ENCODE measurements around the gene HNRNPLL.
"Not testable (repeated sequence)": the region's sequence is repeated elsewhere in the genome, so short reads cannot be mapped to it uniquely, and the experiment has no call there.

The HNRNPLL gene

GRCh38 chr2:38602732-38603401 is at the start of gene HNRNPLL:
Gene HNRNPLL (minus strand): TSS chr2:38602928. CDS start chr2:38602626, 302 bp downstream.
- DNase-seq = peak; percentile 99

- DNase-seq = no peak
These were observed 48.0 kb upstream of the HNRNPLL start for GRCh38 chr2:38650717-38651116.

- DNase-seq = no peak
These were observed 47.3 kb upstream of the HNRNPLL start for GRCh38 chr2:38650012-38650411.

GRCh38 chr2:38649176-38649728 is 46.5 kb upstream of the HNRNPLL start:
- no peak for DNase-seq

GRCh38 chr2:38648107-38648761 is 45.5 kb upstream of the HNRNPLL start:
- no peak for DNase-seq

GRCh38 chr2:38643683-38644511 is 41.2 kb upstream of the HNRNPLL start:
- DNase-seq = not testable (repeated sequence)

GRCh38 chr2:38643021-38643671 is 40.4 kb upstream of the HNRNPLL start:
- no peak for DNase-seq

GRCh38 chr2:38642373-38643017 is 39.8 kb upstream of the HNRNPLL start:
- DNase-seq = not testable (repeated sequence)

- no peak for DNase-seq
These were observed 33.3 kb upstream of the HNRNPLL start for GRCh38 chr2:38636069-38636468.

- DNase-seq = no peak
These were observed 32.4 kb upstream of the HNRNPLL start for GRCh38 chr2:38635139-38635538.

GRCh38 chr2:38634684-38635083 is 32.0 kb upstream of the HNRNPLL start:
- no peak for DNase-seq

GRCh38 chr2:38633895-38634294 is 31.2 kb upstream of the HNRNPLL start:
- DNase-seq = no peak

GRCh38 chr2:38632980-38633379 is 30.3 kb upstream of the HNRNPLL start:
- no peak for DNase-seq

GRCh38 chr2:38631976-38632375 is 29.2 kb upstream of the HNRNPLL start:
- no peak for DNase-seq

- no peak for DNase-seq
These were observed 27.0 kb upstream of the HNRNPLL start for GRCh38 chr2:38629684-38630083.

- no peak for DNase-seq
These were observed 24.7 kb upstream of the HNRNPLL start for GRCh38 chr2:38627391-38627790.

GRCh38 chr2:38626326-38627035 is 23.8 kb upstream of the HNRNPLL start:
- no peak for DNase-seq

- no peak for DNase-seq
These were observed 19.5 kb upstream of the HNRNPLL start for GRCh38 chr2:38622210-38622609.

- no peak for DNase-seq
These were observed 18.3 kb upstream of the HNRNPLL start for GRCh38 chr2:38621018-38621417.

GRCh38 chr2:38620282-38620977 is 17.7 kb upstream of the HNRNPLL start:
- DNase-seq = peak; percentile 55

Data from NCI-H345 (cell line).